Thyroid gland (tissue), 4 donors: ENCODE measurements around the gene CDC42SE1.

Experiments used
- POLR2A ChIP-seq, 2 donors: fragments of 450-650 bp; IDR thresholded peaks; one replicate each; pipeline ENCODE4 v1.6.1; 2017; ENCODE audit warnings: antibody characterized with exemption in 2 of 2, mild to moderate bottlenecking in 2 of 2, moderate library complexity in 1 of 2
- TF ChIP-seq, protein P1 (sequence below), 6 experiments: fragments of 200-600 bp in 3 of 6; fragments of 450-650 bp in 3 of 6; sonication (generic) in 3 of 6; IDR thresholded peaks; one replicate each; pipeline ENCODE4 v1.5.1; 2016 to 2019; ENCODE audit warnings: antibody characterized with exemption in 6 of 6, mild to moderate bottlenecking in 2 of 6, inconsistent platforms in 1 of 6, moderate library complexity in 1 of 6

DNA sequence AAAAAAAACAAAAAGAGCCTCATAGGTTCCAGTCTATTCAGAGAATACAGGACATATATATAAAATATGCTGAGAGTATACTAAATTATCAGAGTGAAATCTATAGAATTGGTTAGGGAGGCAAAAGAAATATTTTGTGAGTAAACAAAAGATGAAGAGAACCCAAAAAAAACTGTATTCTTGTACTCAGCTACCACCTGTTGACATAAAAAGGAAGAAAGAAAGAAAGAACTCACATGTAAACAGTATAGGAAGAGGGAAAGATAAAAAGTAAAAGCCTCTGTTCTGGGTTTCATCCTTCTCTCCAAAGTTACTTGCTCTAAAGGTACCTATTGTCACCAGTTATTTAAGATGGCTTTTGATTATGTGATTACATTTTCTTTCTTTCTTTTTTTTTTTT is 33.0 kb downstream of the CDC42SE1 start:
- TF ChIP-seq, protein P1, sequence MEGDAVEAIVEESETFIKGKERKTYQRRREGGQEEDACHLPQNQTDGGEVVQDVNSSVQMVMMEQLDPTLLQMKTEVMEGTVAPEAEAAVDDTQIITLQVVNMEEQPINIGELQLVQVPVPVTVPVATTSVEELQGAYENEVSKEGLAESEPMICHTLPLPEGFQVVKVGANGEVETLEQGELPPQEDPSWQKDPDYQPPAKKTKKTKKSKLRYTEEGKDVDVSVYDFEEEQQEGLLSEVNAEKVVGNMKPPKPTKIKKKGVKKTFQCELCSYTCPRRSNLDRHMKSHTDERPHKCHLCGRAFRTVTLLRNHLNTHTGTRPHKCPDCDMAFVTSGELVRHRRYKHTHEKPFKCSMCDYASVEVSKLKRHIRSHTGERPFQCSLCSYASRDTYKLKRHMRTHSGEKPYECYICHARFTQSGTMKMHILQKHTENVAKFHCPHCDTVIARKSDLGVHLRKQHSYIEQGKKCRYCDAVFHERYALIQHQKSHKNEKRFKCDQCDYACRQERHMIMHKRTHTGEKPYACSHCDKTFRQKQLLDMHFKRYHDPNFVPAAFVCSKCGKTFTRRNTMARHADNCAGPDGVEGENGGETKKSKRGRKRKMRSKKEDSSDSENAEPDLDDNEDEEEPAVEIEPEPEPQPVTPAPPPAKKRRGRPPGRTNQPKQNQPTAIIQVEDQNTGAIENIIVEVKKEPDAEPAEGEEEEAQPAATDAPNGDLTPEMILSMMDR (IDR thresholded peaks at IDR 0.05): no peak
- TF ChIP-seq POLR2A (IDR thresholded peaks at IDR 0.05): no peak
